Fibroblast of the aortic adventitia (primary cell): ENCODE results near the gene FBXO9. TPM values are rescaled to one million over a fixed set of nuclear protein-coding genes. Genes with fewer than 3 reads are reported as not detected.

Source experiments
- DNase-seq: peaks from one replicate; pipeline ENCODE4 v3.0.0-alpha.2; 2010; ENCODE audit warnings: low read depth
- H3K4me3 ChIP-seq: 2 replicates; pipeline ENCODE4 v1.5.1; 2011; ENCODE audit warnings: low read depth, mild to moderate bottlenecking, control low read depth, low read length, moderate library complexity
- CTCF ChIP-seq: IDR thresholded peaks from 2 replicates; pipeline ENCODE4 v1.5.1; 2011; ENCODE audit warnings: mild to moderate bottlenecking, low read length, control low read depth, inconsistent platforms; ENCODE audit not compliant: insufficient read depth
- total RNA-seq: library from RNA; depleted of rRNA; stranded (reverse); fragments of >200 nt; gene quantifications from 2 replicates; pipeline ENCODE4 v1.2.3, GENCODE V29; 2012; ENCODE audit warnings: low replicate concordance

FBXO9 gene
- total RNA-seq, 1 donor: 45.1 TPM

GRCh38 chr6:53035549-53036213 lies 29.5 kb upstream of the FBXO9 start:
- DNase-seq: no peak
- no peak for TF ChIP-seq CTCF
- H3K4me3 ChIP-seq: no peak overlapping the region

GRCh38 chr6:53038141-53038540 lies 27.1 kb upstream of the FBXO9 start:
- DNase-seq: no peak
- H3K4me3 ChIP-seq: no peak overlapping the region
- TF ChIP-seq CTCF: no peak

GRCh38 chr6:53038596-53038995 lies 26.6 kb upstream of the FBXO9 start:
- no peak for TF ChIP-seq CTCF
- no peak overlapping the region for H3K4me3 ChIP-seq
- DNase-seq: no peak

- no peak for TF ChIP-seq CTCF
- DNase-seq: peak; percentile 52
- no peak overlapping the region for H3K4me3 ChIP-seq
These were observed 23.8 kb upstream of the FBXO9 start for GRCh38 chr6:53041356-53041755.

- no peak overlapping the region for H3K4me3 ChIP-seq
- TF ChIP-seq CTCF: no peak
- DNase-seq: peak; percentile 92
These were observed 23.1 kb upstream of the FBXO9 start for GRCh38 chr6:53042112-53042511.

GRCh38 chr6:53043581-53043980 lies 21.6 kb upstream of the FBXO9 start:
- TF ChIP-seq CTCF: no peak
- H3K4me3 ChIP-seq: no peak overlapping the region
- peak; percentile 55 for DNase-seq

GRCh38 chr6:53044071-53044470 lies 21.1 kb upstream of the FBXO9 start:
- no peak overlapping the region for H3K4me3 ChIP-seq
- TF ChIP-seq CTCF: no peak
- peak; percentile 59 for DNase-seq
